HUES64 (cell line): Measurements from ENCODE around the gene POLR2I.
"Not testable (repeated sequence)": the region's sequence is repeated elsewhere in the genome, so short reads cannot be mapped to it uniquely, and the experiment has no call there.

Experiments used
- H3K27ac ChIP-seq: 2 replicates; pipeline ENCODE4 v1.7.0; 2013; ENCODE audit warnings: low read depth, low read length, inconsistent platforms
- H3K27me3 ChIP-seq: 2 replicates; pipeline ENCODE4 v1.6.1; 2013; ENCODE audit warnings: mild to moderate bottlenecking, low read length; ENCODE audit not compliant: insufficient read depth
- H3K36me3 ChIP-seq: 2 replicates; pipeline ENCODE4 v1.6.1; 2013; ENCODE audit warnings: mild to moderate bottlenecking, low read length; ENCODE audit not compliant: insufficient read depth
- H3K4me1 ChIP-seq: 2 replicates; pipeline ENCODE4 v1.6.1; 2013; ENCODE audit warnings: mild to moderate bottlenecking, low read length, moderate library complexity; ENCODE audit not compliant: insufficient read depth
- H3K4me3 ChIP-seq: 2 replicates; pipeline ENCODE4 v1.5.1; 2013; ENCODE audit warnings: mild to moderate bottlenecking, low read length, moderate library complexity
- H3K9ac ChIP-seq: 2 replicates; pipeline ENCODE4 v1.6.1; 2013; ENCODE audit warnings: mild to moderate bottlenecking, low read depth, low read length
- H3K9me3 ChIP-seq: 2 replicates; pipeline ENCODE4 v1.6.1; 2013; ENCODE audit warnings: low read depth, low read length; ENCODE audit not compliant: insufficient read depth
- WGBS: fragments of 150-250, 120-280 bp; methylation state at CpG from one replicate; pipeline ENCODE4 v1.1.7; 2013; ENCODE audit warnings: missing lambda C conversion rate; 5-methylcytosine and 5-hydroxymethylcytosine counted together

Gene POLR2I

GRCh38 chr19:36073121-36073876 is 41.4 kb downstream of the POLR2I start:
- H3K36me3 ChIP-seq, result peaks cover 83% of the 10 kb centered on the region
- no peaks in the 10 kb centered on the region for H3K9me3 ChIP-seq
- no peak overlapping the region for H3K27ac ChIP-seq
- no peak overlapping the region for H3K4me3 ChIP-seq
- WGBS, result 88% methylated on average over 10 of the region's 10 CpGs
- H3K27me3 ChIP-seq, result no peaks in the 10 kb centered on the region
- H3K4me1 ChIP-seq, result no peaks in the 10 kb centered on the region
- H3K9ac ChIP-seq, result no peak overlapping the region

GRCh38 chr19:36072081-36072480 is 42.6 kb downstream of the POLR2I start:
- Histone ChIP-seq H3K9ac (no peak overlapping the region), H3K4me3 (no peak overlapping the region), H3K27me3 (no peaks in the 10 kb centered on the region), H3K27ac (no peak overlapping the region), H3K36me3 (peaks cover 83% of the 10 kb centered on the region), H3K4me1 (no peaks in the 10 kb centered on the region), H3K9me3 (no peaks in the 10 kb centered on the region)
- 87% methylated on average over 8 of the region's 8 CpGs for WGBS

- not testable (repeated sequence) for H3K27me3 ChIP-seq, H3K9me3 ChIP-seq, H3K9ac ChIP-seq, H3K4me1 ChIP-seq, H3K4me3 ChIP-seq, H3K27ac ChIP-seq
- peaks cover 79% of the 10 kb centered on the region for H3K36me3 ChIP-seq
- WGBS, result 97% methylated on average over 55 of the region's 57 CpGs
These were observed 45.7 kb downstream of the POLR2I start for GRCh38 chr19:36068810-36069499.

- Histone ChIP-seq H3K36me3 (peaks cover 74% of the 10 kb centered on the region), H3K27me3 (no peaks in the 10 kb centered on the region), H3K4me1 (no peaks in the 10 kb centered on the region), H3K9ac (no peak overlapping the region), H3K9me3 (no peaks in the 10 kb centered on the region), H3K4me3 (no peak overlapping the region), H3K27ac (no peak overlapping the region)
- 91% methylated on average over 11 of the region's 11 CpGs for WGBS
These were observed 47.0 kb downstream of the POLR2I start for GRCh38 chr19:36067681-36068080.

GRCh38 chr19:36064826-36065225 is 49.8 kb downstream of the POLR2I start:
- WGBS, result 97% methylated on average over 8 of the region's 8 CpGs

More at GRCh38 chr19:36064826-36065225, 49.8 kb downstream of the POLR2I start:
- H3K4me1 ChIP-seq, result no peaks in the 10 kb centered on the region
- H3K36me3 ChIP-seq, result peaks cover 75% of the 10 kb centered on the region
- no peaks in the 10 kb centered on the region for H3K27me3 ChIP-seq
- H3K4me3 ChIP-seq, result no peak overlapping the region
- no peak overlapping the region for H3K9ac ChIP-seq
- H3K27ac ChIP-seq, result no peak overlapping the region
- no peaks in the 10 kb centered on the region for H3K9me3 ChIP-seq
